Smooth muscle cell of the pulmonary artery (primary cell): Measurements from ENCODE around the gene MBD3L4. TPM values are rescaled to one million over a fixed set of nuclear protein-coding genes. Genes with fewer than 3 reads are reported as not detected.

Source experiments
- total RNA-seq: library from RNA; depleted of rRNA; stranded (reverse); fragments of >200 nt; gene quantifications from 2 replicates; pipeline ENCODE4 v1.2.3, GENCODE V29; 2014

The MBD3L4 gene
- not detected in 2 replicates for total RNA-seq

GRCh38 chr19:7040079-7040478, at the start of gene MBD3L4:
TSS of gene MBD3L4 (minus strand) at chr19:7040179. CDS start at chr19:7040144, 35 bp downstream.

DNA sequence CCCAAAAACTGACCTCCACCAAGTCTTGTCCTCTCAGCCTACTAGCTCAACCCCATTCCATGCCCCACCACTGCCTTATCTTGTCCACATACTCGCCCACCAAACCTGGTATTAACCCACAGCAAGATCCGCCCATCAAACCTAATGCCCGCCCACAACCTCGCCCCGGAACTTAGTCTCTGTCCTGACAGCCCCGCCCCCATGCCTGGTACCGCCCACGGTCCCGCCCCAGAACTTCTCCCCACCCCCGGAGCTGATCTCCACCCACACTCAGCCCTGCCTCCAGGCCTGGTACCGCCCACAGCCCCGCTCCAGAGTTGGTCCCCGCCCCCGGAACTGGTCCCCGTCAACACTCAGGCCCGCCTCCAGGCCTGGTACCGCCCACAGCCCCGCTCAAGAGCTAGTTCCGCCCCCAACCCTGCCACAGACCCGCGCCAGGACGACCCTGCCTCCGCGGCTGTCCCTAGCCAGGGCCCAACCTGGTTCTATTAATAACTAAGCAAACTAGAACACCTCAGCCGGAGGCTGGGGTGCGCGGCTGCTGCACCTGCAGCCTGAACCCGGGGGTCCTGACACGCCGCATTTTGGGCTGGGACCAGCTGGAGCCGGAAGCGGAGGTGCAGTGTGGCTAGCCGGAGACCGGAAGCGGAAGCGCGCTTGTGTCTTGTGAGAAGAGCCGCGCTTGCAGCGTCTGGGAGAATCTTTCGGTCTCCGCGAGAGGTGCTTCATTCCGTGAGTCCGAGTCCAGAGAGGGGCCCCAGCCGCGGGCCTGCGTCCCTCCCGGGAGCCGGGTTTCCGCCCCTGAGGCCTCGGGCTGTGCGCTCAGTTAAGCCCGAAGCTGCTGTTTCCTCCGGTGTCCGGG, 29.3 kb upstream of the MBD3L4 start, which contains the start of gene ZNF557:
Gene ZNF557 (plus strand): TSS at position 662 of the 862 bp plus-strand sequence. CDS start 5,372 bp downstream, outside the sequence.

DNA sequence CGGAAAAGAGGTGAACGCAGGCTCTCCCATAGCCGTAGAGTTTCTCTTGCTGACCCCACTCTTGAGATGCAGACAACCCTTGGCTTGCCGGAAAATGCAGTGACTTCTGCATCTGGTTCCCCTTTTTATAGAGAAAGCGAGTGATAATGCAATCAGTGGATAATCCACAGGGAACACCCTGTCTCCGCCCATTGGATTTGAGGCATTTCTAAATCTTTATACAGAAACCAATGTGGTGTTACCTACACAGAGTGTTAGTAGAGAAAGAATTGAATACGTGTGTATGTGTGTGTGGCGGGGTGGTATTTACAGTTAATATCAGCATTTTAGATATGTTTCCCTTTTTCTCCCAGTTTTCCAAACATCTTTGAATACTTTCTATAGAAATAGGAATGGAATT, 18.6 kb upstream of the MBD3L4 start, which contains the start of gene MBD3L3:
Gene MBD3L3 (minus strand): TSS at position 101 of the 400 bp plus-strand sequence. CDS start 71 bp downstream, at position 30.

DNA sequence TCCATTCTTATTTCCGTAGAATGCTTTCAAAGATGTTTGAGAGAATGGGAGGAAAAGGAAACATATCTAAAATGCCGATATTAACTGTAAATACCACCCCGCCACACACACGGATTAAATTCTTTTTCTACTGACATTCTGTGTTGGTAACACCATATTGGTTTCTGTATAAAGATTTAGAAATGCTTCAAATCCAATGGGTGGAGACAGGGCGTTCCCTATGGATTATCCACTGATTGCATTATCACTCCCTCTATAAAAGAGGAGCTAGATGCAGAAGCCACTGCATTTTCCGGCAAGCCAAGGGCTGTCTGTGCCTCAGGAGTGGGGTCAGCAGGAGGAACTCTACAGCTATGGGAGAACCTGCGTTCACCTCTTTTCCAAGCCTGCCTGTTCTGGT, 9.0 kb upstream of the MBD3L4 start, which contains the start of gene MBD3L2:
Gene MBD3L2 (plus strand): TSS at position 301 of the 400 bp plus-strand sequence. CDS start 53 bp downstream, at position 354.

DNA sequence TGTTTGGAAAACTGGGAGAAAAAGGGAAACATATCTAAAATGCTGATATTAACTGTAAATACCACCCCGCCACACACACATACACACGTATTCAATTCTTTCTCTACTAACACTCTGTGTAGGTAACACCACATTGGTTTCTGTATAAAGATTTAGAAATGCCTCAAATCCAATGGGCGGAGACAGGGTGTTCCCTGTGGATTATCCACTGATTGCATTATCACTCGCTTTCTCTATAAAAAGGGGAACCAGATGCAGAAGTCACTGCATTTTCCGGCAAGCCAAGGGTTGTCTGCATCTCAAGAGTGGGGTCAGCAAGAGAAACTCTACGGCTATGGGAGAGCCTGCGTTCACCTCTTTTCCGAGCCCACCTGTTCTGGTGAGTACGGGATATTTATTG, 9.7 kb downstream of the MBD3L4 start, which contains the start of gene MBD3L5:
Gene MBD3L5 (plus strand): TSS at position 301 of the 400 bp plus-strand sequence. CDS start 34 bp downstream, at position 335.

GRCh38 chr19:7021331-7021730, 18.6 kb downstream of the MBD3L4 start, which contains the start of gene MBD3L2B:
TSS of gene MBD3L2B (minus strand) at chr19:7021431. CDS start at chr19:7021397, 34 bp downstream.

Other genes starting within 250 kb of the MBD3L4 start
- not detected in 2 replicates for gene ADGRE1, start 152.6 kb downstream of the MBD3L4 start, total RNA-seq
- gene MBD3L2B, start 18.7 kb downstream of the MBD3L4 start, total RNA-seq: not detected in 2 replicates
- gene MBD3L5, start 9.6 kb downstream of the MBD3L4 start, total RNA-seq: not detected in 2 replicates
- gene MBD3L2, start 9.1 kb upstream of the MBD3L4 start, total RNA-seq: not detected in 2 replicates
- gene MBD3L3, start 18.5 kb upstream of the MBD3L4 start, total RNA-seq: not detected in 2 replicates
- gene ZNF557, start 29.5 kb upstream of the MBD3L4 start, total RNA-seq: 13.2 and 13.6 TPM in 2 replicates